HepG2 (cell line): ENCODE results near the gene LENEP. TPM values are rescaled to one million over a fixed set of nuclear protein-coding genes. Genes with fewer than 3 reads are reported as not detected.

Source experiments
- ATAC-seq: fragments of 200-7000 bp; cut with Tn5 transposase; 3 replicates; pipeline ENCODE4 v1.9.1; 2020; ENCODE audit warnings: mild to moderate bottlenecking, moderate library complexity
- BruUV-seq: library from RNA; stranded (reverse); fragments of 400-500 nt; replicated peaks from 2 replicates; lab custom pipeline; 2021; lab: Mats Ljungman, UMichigan
- CTCF ChIA-PET: fragments of 300-600 bp; formaldehyde crosslinking; extraction: SDS; loops from one replicate; lab custom pipeline; 2021; ENCODE audit warnings: low total read pairs, inconsistent platforms, low intra/inter-chr PET ratio; lab: Yijun Ruan, JAX
- POLR2A ChIA-PET: fragments of 350-600 bp; sonication (Branson Sonifier 250); formaldehyde crosslinking; loops from one replicate; lab custom pipeline; 2020; ENCODE audit warnings: antibody characterized with exemption, inconsistent platforms; lab: Yijun Ruan, JAX
- DNase-seq: peaks from one replicate; pipeline ENCODE4 v3.0.0-alpha.2; 2015; ENCODE audit warnings: low spot score
- FAIRE-seq: peaks from 3 replicates; lab custom pipeline; 2011; peaks lifted over from hg19 to GRCh38; lab: Jason Lieb, UNC
- H2AFZ ChIP-seq: one replicate; pipeline ENCODE4 v1.6.1; 2011; ENCODE audit warnings: low read length, inconsistent platforms
- H3K27ac ChIP-seq: fragments of 300-600 bp; 3 replicates; pipeline ENCODE4 v1.8.0; 2011; ENCODE audit warnings: mixed run types, mild to moderate bottlenecking, mixed read lengths, low read length, inconsistent platforms; ENCODE audit not compliant: insufficient read depth; ENCODE audit errors: extremely low read length
- H3K27me3 ChIP-seq, 2 experiments: fragments of 200-600 bp in 1 of 2; 2 replicates in 1 of 2; 3 replicates in 1 of 2; pipeline versions ENCODE4 v1.6.0 to v1.8.0; 2011; ENCODE audit warnings: low read length in 2 of 2, mild to moderate bottlenecking in 2 of 2, moderate library complexity in 2 of 2, inconsistent platforms in 1 of 2; ENCODE audit not compliant: insufficient read depth in 2 of 2, control insufficient read depth in 1 of 2
- H3K36me3 ChIP-seq, 2 experiments: fragments of 200-600 bp in 1 of 2; replicated peaks in 1 of 2; 2 replicates in 1 of 2; 3 replicates in 1 of 2; pipeline versions ENCODE4 v1.5.1 to v1.8.0; 2011; ENCODE audit warnings: low read length in 2 of 2, inconsistent platforms in 1 of 2; ENCODE audit not compliant: insufficient read depth in 2 of 2, control insufficient read depth in 1 of 2
- H3K4me1 ChIP-seq: 2 replicates; pipeline ENCODE4 v1.5.1; 2012; ENCODE audit warnings: low read length, inconsistent platforms; ENCODE audit not compliant: insufficient read depth
- H3K4me2 ChIP-seq: 2 replicates; pipeline ENCODE4 v1.6.0; 2011; ENCODE audit warnings: low read depth, low read length, inconsistent platforms
- H3K4me3 ChIP-seq, 3 experiments: fragments of 200-600 bp in 1 of 3; sonication (generic), shearing (Covaris generic) in 1 of 3; replicated peaks in 1 of 3; 2 replicates each; pipeline ENCODE4 v1.5.1; 2011 to 2016; ENCODE audit warnings: low read length in 3 of 3, inconsistent platforms in 2 of 3, low read depth in 2 of 3, mild to moderate bottlenecking in 2 of 3, control low read depth in 1 of 3, mixed read lengths in 1 of 3; ENCODE audit not compliant: insufficient read depth in 1 of 3
- H3K79me2 ChIP-seq: one replicate; pipeline ENCODE4 v1.6.1; 2011; ENCODE audit warnings: low read length, inconsistent platforms; ENCODE audit not compliant: insufficient read depth
- H3K9ac ChIP-seq: 2 replicates; pipeline ENCODE4 v1.6.0; 2011; ENCODE audit warnings: mild to moderate bottlenecking, low read depth, low read length, inconsistent platforms; ENCODE audit not compliant: insufficient read depth
- H3K9me3 ChIP-seq: 2 replicates; pipeline ENCODE4 v1.5.1; 2012; ENCODE audit warnings: mild to moderate bottlenecking, low read length
- H4K20me1 ChIP-seq: 2 replicates; pipeline ENCODE4 v1.6.0; 2011; ENCODE audit warnings: inconsistent platforms, mild to moderate bottlenecking, low read length, moderate library complexity; ENCODE audit not compliant: insufficient read depth
- AGO2 ChIP-seq: fragments of 200-400 bp; formaldehyde crosslinking; optimal IDR thresholded peaks from 2 replicates; pipeline ENCODE3; 2017; ENCODE audit warnings: mild to moderate bottlenecking, low read depth, low read length, moderate library complexity
- HNRNPL ChIP-seq: fragments of 200-400 bp; formaldehyde crosslinking; IDR thresholded peaks from 2 replicates; pipeline ENCODE4 v1.6.1; 2017; ENCODE audit warnings: mild to moderate bottlenecking, low read depth, low read length
- NFKB2 ChIP-seq: sonication (generic); formaldehyde crosslinking; IDR thresholded peaks from 2 replicates; pipeline ENCODE4 v1.4.0; 2020; ENCODE audit warnings: missing genetic modification reagents, borderline replicate concordance
- RBFOX2 ChIP-seq: fragments of 200-400 bp; formaldehyde crosslinking; IDR thresholded peaks from 2 replicates; pipeline ENCODE4 v1.6.1; 2017; ENCODE audit warnings: low read depth, mild to moderate bottlenecking, low read length
- ZFY ChIP-seq: sonication (generic); formaldehyde crosslinking; IDR thresholded peaks from 2 replicates; pipeline ENCODE4 v1.4.0; 2020; ENCODE audit warnings: missing genetic modification reagents
- WGBS: methylation state at CpG from one replicate; pipeline ENCODE4 v1.1.6; 2017; ENCODE audit warnings: low lambda C conversion rate; 5-methylcytosine and 5-hydroxymethylcytosine counted together
- in situ Hi-C: cut with HindIII; loops from 2 replicates; pipeline ENCODE4 v1.10.0; 2017; ENCODE audit warnings: low pct_unique_long_range_greater_than_20kb; ENCODE audit not compliant: extremely low pct_ligation_motif_present
- intact Hi-C: fragments of 100-400 bp; cut with micrococcal nuclease; formaldehyde crosslinking; loops from one replicate; pipeline ENCODE4 v1.10.0; 2022; ENCODE audit not compliant: unreplicated experiment
- polyA plus RNA-seq, 8 experiments: library from polyadenylated mRNA; depleted of rRNA in 3 of 8; stranded (reverse) in 7 of 8; unstranded in 1 of 8; fragments of >200 nt; fragmentation: Illumina TruSeq in 4 of 8; extraction: Trizol in 4 of 8; gene quantifications; 2 replicates each; pipeline versions ENCODE4 v1.2.1 to v1.2.3, GENCODE V29; 2011 to 2016; ENCODE audit warnings: low read depth in 4 of 8, missing spikeins in 1 of 8, mixed read lengths in 1 of 8; ENCODE audit not compliant: insufficient read depth in 1 of 8
- total RNA-seq, 5 experiments: library from RNA; depleted of rRNA; stranded (reverse); fragments of >200 nt; fragmentation: Illumina TruSeq; extraction: Trizol; gene quantifications; 2 replicates each; pipeline ENCODE4 v1.2.3, GENCODE V29; 2016; ENCODE audit warnings: low read depth in 1 of 5
- TF ChIP-seq, protein P1 (sequence below): IDR thresholded peaks from 2 replicates; pipeline ENCODE4 v1.6.1; 2016; ENCODE audit warnings: low read depth, borderline replicate concordance
- TF ChIP-seq, protein P2 (sequence below): sonication (generic); formaldehyde crosslinking; IDR thresholded peaks from 2 replicates; pipeline ENCODE4 v1.5.0; 2020; ENCODE audit warnings: missing genetic modification reagents

LENEP gene
- total and polyA plus RNA-seq, 2 of the 13 experiments (the other 11 are each of a cell fraction or from before 2014, with no cell fraction given), result 0.29 TPM; not detected in 1

GRCh38 chr1:155016231-155016831, 22.9 kb downstream of the LENEP start:
- DNase-seq (no peak), ATAC-seq (no peak)
- intact Hi-C loops (no loop called here), in situ Hi-C loops (no loop called here)
- H3K79me2 ChIP-seq, result peaks cover 2% of the 10 kb centered on the region
- 96% methylated on average over 21 of the region's 26 CpGs for WGBS
- 0 out of 2 replicates have a peak, but pooled peaks have one; percentile 29 for TF ChIP-seq NFKB2 (CRISPR knock-in tag)
- TF ChIP-seq, protein P1, sequence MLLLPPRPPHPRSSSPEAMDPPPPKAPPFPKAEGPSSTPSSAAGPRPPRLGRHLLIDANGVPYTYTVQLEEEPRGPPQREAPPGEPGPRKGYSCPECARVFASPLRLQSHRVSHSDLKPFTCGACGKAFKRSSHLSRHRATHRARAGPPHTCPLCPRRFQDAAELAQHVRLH (CRISPR knock-in tag), result no peak
- TF ChIP-seq ZFY (CRISPR knock-in tag), result 0 out of 2 replicates have a peak, but pooled peaks have one; percentile 17
- TF ChIP-seq, protein P2, sequence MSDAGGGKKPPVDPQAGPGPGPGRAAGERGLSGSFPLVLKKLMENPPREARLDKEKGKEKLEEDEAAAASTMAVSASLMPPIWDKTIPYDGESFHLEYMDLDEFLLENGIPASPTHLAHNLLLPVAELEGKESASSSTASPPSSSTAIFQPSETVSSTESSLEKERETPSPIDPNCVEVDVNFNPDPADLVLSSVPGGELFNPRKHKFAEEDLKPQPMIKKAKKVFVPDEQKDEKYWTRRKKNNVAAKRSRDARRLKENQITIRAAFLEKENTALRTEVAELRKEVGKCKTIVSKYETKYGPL (CRISPR knock-in tag), result no peak
- peak; percentile 45 for TF ChIP-seq AGO2
- TF ChIP-seq HNRNPL, result peak; percentile 78; the same call in 1 of the 2 replicates
- TF ChIP-seq RBFOX2, result peak; percentile 60; the same call in 1 of the 2 replicates
- TF ChIP-seq, all 625 proteins: peak for 5
- FAIRE-seq, result no peak
- peak overlapping the region; percentile 74 for H3K27ac ChIP-seq
- ChIA-PET POLR2A (interaction anchor here (0.8 to 8.2 kb wide), 8 partner anchors 14 to 110 kb away, joined by 3 to 90 read pairs (median 11); partner anchors contain the start of genes FLAD1, PBXIP1 and ZBTB7B), CTCF (interaction anchor here (1.6 to 2.8 kb wide), 8 partner anchors 12 to 110 kb away, joined by 5 to 54 read pairs (median 10); partner anchors contain the start of genes LENEP, PYGO2 and ZBTB7B)
- no peaks in the 10 kb centered on the region for H3K9me3 ChIP-seq
- H2AFZ ChIP-seq, result no peak overlapping the region
- TSS peak; percentile 32 for BruUV-seq
- peaks cover 47% of the 10 kb centered on the region for H3K4me1 ChIP-seq
- H3K36me3 ChIP-seq, result peaks cover 8 to 27% of the 10 kb centered on the region in 2 experiments; a peak in 4 of 5 replicates
- no peaks in the 10 kb centered on the region for H3K27me3 ChIP-seq
- peaks cover 8% of the 10 kb centered on the region; the same call in 1 of the 2 replicates for H4K20me1 ChIP-seq
- no peak overlapping the region for H3K4me2 ChIP-seq
- no peak overlapping the region for H3K9ac ChIP-seq
- H3K4me3 ChIP-seq, result no peak overlapping the region
